Measurements from ENCODE around the gene DISC1. TPM values are rescaled to one million over a fixed set of nuclear protein-coding genes. Genes with fewer than 3 reads are reported as not detected.

Gene DISC1
- 7.8 and 13.1 TPM in 2 replicates for total RNA-seq

DNA sequence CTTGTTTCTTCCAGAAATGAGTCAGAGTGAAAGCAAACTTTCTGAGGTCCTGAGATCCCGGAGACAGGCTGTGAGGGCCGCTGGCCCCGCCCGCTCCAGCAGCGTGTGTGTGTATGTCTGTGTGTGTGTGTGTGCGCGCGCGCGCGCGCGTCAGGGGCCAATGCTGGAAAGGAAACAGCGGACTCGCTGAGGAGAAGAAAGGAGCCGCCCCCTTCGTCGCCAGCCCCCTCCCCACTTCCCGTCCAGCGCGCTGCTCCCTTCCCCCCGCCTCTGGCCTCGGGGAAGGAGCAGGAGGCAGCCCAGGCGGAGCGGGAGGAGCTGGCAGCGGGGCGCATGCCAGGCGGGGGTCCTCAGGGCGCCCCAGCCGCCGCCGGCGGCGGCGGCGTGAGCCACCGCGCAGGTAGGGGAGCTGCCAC, at the start of gene DISC1:
Gene DISC1, plus strand, starts transcription at position 256 of the 416 bp plus-strand sequence. Its CDS starts 78 bp downstream, at position 334.

Other genes starting within 250 kb of the DISC1 start
- 51.6 and 52.3 TPM in 2 replicates for gene EGLN1, start 204.5 kb upstream of the DISC1 start, total RNA-seq
- 31.8 and 36.8 TPM in 2 replicates for gene TSNAX, start 98.1 kb upstream of the DISC1 start, total RNA-seq

Measured in epithelial cell of umbilical artery (primary cell).